Measurements from ENCODE around the gene TMEM100. TPM values are rescaled to one million over a fixed set of nuclear protein-coding genes. Genes with fewer than 3 reads are reported as not detected.

Gene TMEM100
- total and polyA plus RNA-seq, 2 of the 8 experiments (the other 6 are each of a cell fraction or from before 2014, with no cell fraction given), result 0.36 to 0.48 TPM

DNA sequence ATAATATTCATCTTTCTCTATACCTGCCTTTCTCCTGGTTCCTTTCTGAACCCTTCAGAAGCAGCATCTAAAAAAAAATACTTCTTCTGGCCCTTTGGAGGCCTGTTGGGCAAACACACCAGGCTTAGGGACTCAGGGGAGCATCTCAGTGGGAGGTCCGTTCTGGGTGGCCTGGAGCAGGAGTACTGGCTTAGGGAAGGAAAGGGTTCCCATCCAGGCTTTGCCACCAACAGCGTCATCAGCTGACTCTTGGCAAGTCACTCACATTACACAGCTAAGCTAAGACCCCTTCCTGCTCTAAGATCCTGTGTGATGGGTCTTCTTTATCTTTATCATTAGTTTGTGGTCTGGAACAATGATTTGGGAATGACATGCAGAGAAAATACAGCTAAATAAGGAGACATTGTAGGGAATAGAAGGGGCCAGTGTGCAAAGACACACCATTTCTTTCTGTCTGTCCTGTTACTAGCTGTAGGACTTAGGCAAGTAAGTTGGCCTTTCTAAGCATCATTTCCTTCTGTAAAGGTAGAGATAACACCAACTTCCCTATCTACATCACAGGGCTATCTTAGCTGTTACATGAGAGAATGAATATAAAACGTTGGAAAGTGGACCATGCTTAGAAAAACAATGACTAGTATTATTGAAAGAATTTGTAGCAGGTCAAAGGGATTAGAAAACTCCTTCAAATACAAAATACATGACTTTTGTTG is 38.1 kb upstream of the TMEM100 start:
- H3K79me2 ChIP-seq (ENCODE audit: control insufficient read depth in 1 of 2, insufficient read depth in 2 of 2, low read length in 2 of 2), result no peaks in the 10 kb centered on the region
- CTCF ChIA-PET (ENCODE audit: partially characterized antibody), result interaction anchor here (0.6 to 1.4 kb wide), 7 partner anchors 11 to 413 kb away, joined by 3 to 8 read pairs (median 3); no protein-coding TSS in a partner anchor
- H3K4ac ChIP-seq (replicated peaks; ENCODE audit: insufficient read length, low read depth, low read length), result no peak overlapping the region
- no peaks in the 10 kb centered on the region; a peak in 1 of 7 replicates for H3K4me1 ChIP-seq (replicated peaks in 1 of 4; ENCODE audit: control insufficient read depth in 3 of 4, insufficient read depth in 4 of 4, low read length in 3 of 4)
- H2BK15ac ChIP-seq (ENCODE audit: low read length), result no peak overlapping the region
- no peak overlapping the region for H2AK5ac ChIP-seq (ENCODE audit: low read depth, low read length)
- no peaks in the 10 kb centered on the region for H3K36me3 ChIP-seq (ENCODE audit: control insufficient read depth in 2 of 4, insufficient read depth in 4 of 4, low read length in 3 of 4)
- WGBS, 2 experiments (ENCODE audit: extremely low coverage in 1 of 2, insufficient coverage in 1 of 2, insufficient read length in 1 of 2, insufficient replicate concordance in 2 of 2, low coverage in 1 of 2, low lambda C conversion rate in 2 of 2, missing lambda C conversion rate in 1 of 2), result 82% methylated on average over 3 of the region's 3 CpGs; no CpG with 5 or more reads in 1 of the 2 experiments
- FAIRE-seq, result no peak
- no peaks in the 10 kb centered on the region for H3K9me3 ChIP-seq (ENCODE audit: insufficient read depth in 2 of 2, low read depth in 1 of 2, low read length in 1 of 2)
- no peak overlapping the region for H3K56ac ChIP-seq (replicated peaks; ENCODE audit: insufficient read length, low read depth, low read length)
- no peak overlapping the region for H3K4me3 ChIP-seq (ENCODE audit: extremely low read depth in 1 of 4, insufficient read depth in 2 of 4, low read depth in 3 of 4, low read length in 4 of 4)
- H3K9ac ChIP-seq (replicated peaks in 1 of 4; ENCODE audit: extremely low read depth in 1 of 4, low read depth in 3 of 4, low read length in 3 of 4), result no peak overlapping the region
- no peak overlapping the region for H3K4me2 ChIP-seq (ENCODE audit: insufficient read depth in 1 of 2, low read depth in 2 of 2, low read length in 2 of 2)
- POLR2A ChIA-PET (ENCODE audit: partially characterized antibody), result no interaction called here
- H2BK5ac ChIP-seq (ENCODE audit: low read depth, low read length), result no peak overlapping the region
- no peaks in the 10 kb centered on the region for H3K23me2 ChIP-seq (ENCODE audit: low read depth, low read length)
- no peak overlapping the region for H4K91ac ChIP-seq (replicated peaks; ENCODE audit: insufficient read length, low read length)
- no peak overlapping the region for H4K5ac ChIP-seq (ENCODE audit: insufficient read length, low read depth, low read length)
- no peaks in the 10 kb centered on the region for H3K27me3 ChIP-seq (replicated peaks in 1 of 4; ENCODE audit: control insufficient read depth in 3 of 4, extremely low read depth in 1 of 4, insufficient read depth in 3 of 4, low read length in 3 of 4)
- H4K20me1 ChIP-seq (replicated peaks in 1 of 2; ENCODE audit: control insufficient read depth in 1 of 2, insufficient read depth in 2 of 2, low read length in 2 of 2), result no peaks in the 10 kb centered on the region
- H3K79me1 ChIP-seq (ENCODE audit: low read depth, low read length), result no peaks in the 10 kb centered on the region
- H3K27ac ChIP-seq (ENCODE audit: low read depth, low read length), result no peak overlapping the region
- H2AFZ ChIP-seq (ENCODE audit: low read length), result no peak overlapping the region
- no peak overlapping the region for H2BK12ac ChIP-seq (ENCODE audit: low read depth, low read length)
- no peak overlapping the region for H3K23ac ChIP-seq (ENCODE audit: insufficient read length)
- no peak for DNase-seq (ENCODE audit: low read depth in 1 of 2, low spot score in 2 of 2)
- H3K18ac ChIP-seq (ENCODE audit: extremely low read depth, low read length), result no peak overlapping the region
- no peak overlapping the region for H2BK20ac ChIP-seq (ENCODE audit: low read length)
- no peak overlapping the region for H3K14ac ChIP-seq (ENCODE audit: insufficient read length)
- H4K8ac ChIP-seq (ENCODE audit: extremely low read depth, insufficient read depth, low read length), result no peak overlapping the region
- no peak overlapping the region for H2BK120ac ChIP-seq (replicated peaks; ENCODE audit: low read depth, low read length)
- TF ChIP-seq EGR1 (IDR thresholded peaks at IDR 0.05; ENCODE audit: borderline replicate concordance, low read depth, low read length), result no peak
- TF ChIP-seq KDM5A (IDR thresholded peaks at IDR 0.05; ENCODE audit: low read length), result no peak
- no peak for TF ChIP-seq JUND (IDR thresholded peaks at IDR 0.05; ENCODE audit: low read length)
- TF ChIP-seq RAD21 (IDR thresholded peaks at IDR 0.05 in 1 of 2, conservative IDR thresholded peaks at IDR 0.05 in 1 of 2; ENCODE audit: low read depth in 2 of 2, low read length in 2 of 2), result no peak
- no peak for TF ChIP-seq SP1 (IDR thresholded peaks at IDR 0.05; ENCODE audit: low read depth, low read length)
- no peak for TF ChIP-seq POLR2AphosphoS5 (IDR thresholded peaks at IDR 0.05; ENCODE audit: low read depth, low read length)
- no peak for TF ChIP-seq NANOG (IDR thresholded peaks at IDR 0.05; ENCODE audit: insufficient read depth, low read depth, low read length, poor library complexity, severe bottlenecking)
- TF ChIP-seq HDAC6 (IDR thresholded peaks at IDR 0.05; ENCODE audit: low read depth, low read length), result no peak
- TF ChIP-seq TEAD4 (IDR thresholded peaks at IDR 0.05; ENCODE audit: low read depth, low read length), result no peak
- no peak for TF ChIP-seq KDM1A (IDR thresholded peaks at IDR 0.05; ENCODE audit: borderline replicate concordance, low read length)
- no peak for TF ChIP-seq SUZ12 (IDR thresholded peaks at IDR 0.05; ENCODE audit: low read length)
- no peak for TF ChIP-seq TAF1 (IDR thresholded peaks at IDR 0.05; ENCODE audit: low read depth, low read length)
- no peak for TF ChIP-seq BCL11A (IDR thresholded peaks at IDR 0.05; ENCODE audit: low read depth in 2 of 2, low read length in 2 of 2)
- TF ChIP-seq TBP (IDR thresholded peaks at IDR 0.05; ENCODE audit: low read depth, low read length), result no peak

All from H1 (cell line).